IPS-18c (cell line): ENCODE results near the gene FERMT1.
"Not testable (repeated sequence)": the region's sequence is repeated elsewhere in the genome, so short reads cannot be mapped to it uniquely, and the experiment has no call there.

Experiments
- H3K4me3 ChIP-seq: 2 replicates; pipeline ENCODE4 v1.7.0; 2013; ENCODE audit warnings: low read depth, mild to moderate bottlenecking, low read length, moderate library complexity; ENCODE audit not compliant: insufficient read depth
- H3K9me3 ChIP-seq: one replicate; pipeline ENCODE4 v1.6.1; 2013; ENCODE audit warnings: mild to moderate bottlenecking, low read length, moderate library complexity; ENCODE audit not compliant: control insufficient read depth, insufficient read depth

Gene FERMT1

DNA sequence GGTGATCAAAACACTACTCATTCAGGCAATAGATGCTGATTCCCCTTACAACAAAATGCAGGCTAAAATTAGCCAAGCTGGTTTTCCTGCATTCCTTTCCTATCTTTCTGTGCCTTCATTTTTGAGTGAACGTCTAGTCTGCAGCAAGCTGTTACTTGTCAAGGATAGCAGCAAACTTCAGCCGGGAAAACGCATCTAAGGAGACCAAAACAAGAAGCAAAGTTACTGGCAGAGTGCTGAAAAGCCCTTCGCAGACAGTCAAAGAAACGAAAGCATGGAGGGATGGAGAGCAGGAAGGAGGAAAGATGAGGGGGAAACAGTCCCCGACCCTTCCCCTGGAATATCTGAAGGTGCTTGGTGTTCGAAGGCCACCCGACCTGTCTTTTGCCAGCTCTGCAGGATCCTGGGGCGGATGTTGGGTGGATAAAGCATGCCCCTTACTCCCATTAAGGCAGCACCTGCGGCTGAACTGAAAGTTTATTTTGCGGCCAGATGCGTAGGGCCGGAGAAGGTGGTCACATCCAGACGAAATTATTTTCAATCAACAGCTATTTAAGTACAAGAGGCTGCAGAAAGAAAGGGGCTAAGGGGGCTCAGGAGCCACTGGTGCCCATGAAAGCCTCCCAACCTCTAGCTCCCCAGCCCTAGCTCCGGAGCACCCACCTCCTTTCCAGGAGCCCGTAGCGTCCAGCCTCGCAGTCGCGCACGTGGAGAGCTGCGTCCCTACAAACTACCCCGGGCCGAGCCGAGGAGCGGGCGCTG, 538 bp downstream of the FERMT1 start:
- Histone ChIP-seq H3K4me3 (peak overlapping the region; percentile 61), H3K9me3 (no peaks in the 10 kb centered on the region)

DNA sequence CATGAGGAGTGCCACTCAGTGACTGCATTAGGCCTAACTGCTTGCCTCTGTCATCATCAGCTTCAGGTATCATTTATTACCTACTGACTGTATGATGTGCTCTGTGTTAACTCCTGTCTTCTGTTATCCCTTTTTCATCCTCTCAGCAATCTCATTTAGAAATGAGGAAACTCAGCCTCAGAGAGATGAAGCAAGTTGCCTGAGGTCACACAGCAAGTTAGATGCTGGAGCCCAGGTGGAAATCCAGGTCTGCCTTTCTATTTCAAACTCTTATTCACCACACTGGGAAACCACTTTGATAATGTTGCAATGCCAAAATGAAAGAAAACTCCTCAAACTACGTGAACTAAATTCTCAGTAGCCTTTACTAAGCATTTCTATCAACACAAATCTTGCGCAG, 1.3 kb downstream of the FERMT1 start:
- peak overlapping the region; percentile 6; the same call in 1 of the 2 replicates for H3K4me3 ChIP-seq
- H3K9me3 ChIP-seq: no peaks in the 10 kb centered on the region

DNA sequence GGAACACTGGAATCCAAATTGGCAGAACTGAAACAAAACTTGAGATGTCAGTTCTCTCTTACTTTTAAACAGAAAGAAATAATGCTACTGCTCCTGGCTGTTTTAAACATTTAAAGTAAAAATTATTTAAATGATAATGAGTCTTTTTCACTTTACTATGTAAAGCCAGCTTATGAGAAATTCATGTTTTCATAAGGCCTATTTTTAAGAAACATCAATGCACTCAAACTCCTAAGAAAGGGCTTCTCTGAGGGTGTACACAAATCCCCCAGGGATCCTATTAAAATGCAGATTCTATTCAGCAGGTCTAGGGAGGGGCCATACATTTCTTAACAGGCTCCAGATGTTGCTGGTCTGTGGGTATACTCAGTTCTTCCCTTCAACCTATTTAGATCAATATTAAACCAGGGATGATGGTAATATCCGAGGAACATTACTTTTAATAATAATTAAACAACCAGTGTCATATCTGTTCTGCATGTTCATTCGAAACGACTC, 2.3 kb downstream of the FERMT1 start:
- H3K4me3 ChIP-seq: no peak overlapping the region
- no peaks in the 10 kb centered on the region for H3K9me3 ChIP-seq

DNA sequence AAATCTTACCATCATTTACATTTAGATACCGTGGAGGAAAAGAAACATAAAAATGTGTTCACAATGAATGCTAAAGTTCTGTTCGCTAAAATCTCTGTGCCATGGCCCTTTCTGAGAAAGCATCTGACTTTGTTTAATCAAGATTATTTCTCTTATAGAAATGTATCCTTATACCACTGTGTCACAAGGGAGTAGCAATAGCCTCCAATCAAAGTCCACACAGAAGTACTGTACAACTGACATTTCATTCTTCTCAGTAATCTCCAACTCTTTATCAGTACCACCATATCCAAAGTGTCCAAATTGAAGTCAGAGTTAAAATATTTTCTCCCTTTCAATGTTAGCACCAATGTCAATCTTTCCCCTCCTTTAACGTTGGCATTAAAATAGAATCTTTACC, 6.1 kb downstream of the FERMT1 start:
- Histone ChIP-seq H3K4me3 (no peak overlapping the region), H3K9me3 (peaks cover 3% of the 10 kb centered on the region)

DNA sequence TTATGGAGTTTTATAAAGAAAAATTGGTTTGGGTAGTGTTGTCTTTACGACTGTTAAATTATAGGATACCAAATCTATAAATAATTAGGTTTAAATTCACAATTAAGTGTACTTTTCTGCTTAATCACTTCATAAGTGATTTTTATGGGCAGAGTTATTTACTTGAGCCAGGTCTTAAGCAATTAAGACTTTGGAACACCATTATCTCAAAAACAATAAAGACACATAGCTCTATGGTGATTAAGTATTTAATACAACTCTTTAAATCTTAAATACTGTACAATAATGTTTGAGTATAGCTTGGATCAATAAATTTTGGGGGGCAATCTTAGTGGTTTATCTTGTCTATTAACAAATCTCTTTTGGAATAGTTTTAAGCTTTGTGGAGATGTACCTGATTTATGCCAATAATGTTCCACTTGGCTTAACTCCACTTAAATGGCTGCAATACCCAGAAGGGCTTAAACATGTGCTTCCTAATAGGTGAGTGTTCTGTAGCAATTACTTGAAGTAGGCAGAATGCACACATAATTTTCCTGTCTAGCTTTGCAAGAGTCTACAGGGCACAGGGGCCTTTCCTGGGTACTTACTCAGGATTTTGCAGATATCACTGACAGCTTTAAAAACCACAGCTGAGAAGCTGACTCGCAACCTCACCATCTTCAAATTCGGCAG, 7.5 kb downstream of the FERMT1 start:
- H3K9me3 ChIP-seq: peaks cover 3% of the 10 kb centered on the region
- H3K4me3 ChIP-seq: no peak overlapping the region

GRCh38 chr20:6114696-6115095, 8.1 kb downstream of the FERMT1 start:
- H3K9me3 ChIP-seq: peaks cover 3% of the 10 kb centered on the region
- no peak overlapping the region for H3K4me3 ChIP-seq

DNA sequence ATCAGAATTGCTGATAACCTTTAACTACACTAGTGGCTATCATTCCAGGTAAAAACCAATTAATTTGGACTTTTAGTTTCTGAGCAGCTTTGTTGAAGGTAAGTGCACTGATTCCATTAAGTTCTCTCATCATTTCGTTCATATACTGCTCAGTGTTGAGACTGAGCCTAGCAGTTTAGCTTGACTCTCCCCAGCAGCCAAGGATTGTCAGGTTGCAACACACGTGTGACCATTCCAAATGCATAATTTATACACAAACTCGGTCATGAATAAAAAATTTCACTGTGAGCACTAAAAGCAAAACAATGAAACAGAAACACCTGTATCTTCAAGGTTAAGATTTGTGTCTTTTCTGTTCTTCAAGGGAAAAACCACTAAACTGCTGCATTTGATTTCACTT, 8.9 kb downstream of the FERMT1 start:
- peaks cover 3% of the 10 kb centered on the region for H3K9me3 ChIP-seq
- H3K4me3 ChIP-seq: no peak overlapping the region

- H3K4me3 ChIP-seq, H3K9me3 ChIP-seq: not testable (repeated sequence)
Measured at GRCh38 chr20:6112965-6113364, 9.9 kb downstream of the FERMT1 start.

GRCh38 chr20:6108330-6108729, 14.5 kb downstream of the FERMT1 start:
- H3K9me3 ChIP-seq: peaks cover 2% of the 10 kb centered on the region
- no peak overlapping the region for H3K4me3 ChIP-seq

- Histone ChIP-seq H3K4me3 (no peak overlapping the region), H3K9me3 (no peaks in the 10 kb centered on the region)
Measured at GRCh38 chr20:6104493-6105188, 18.2 kb downstream of the FERMT1 start.

DNA sequence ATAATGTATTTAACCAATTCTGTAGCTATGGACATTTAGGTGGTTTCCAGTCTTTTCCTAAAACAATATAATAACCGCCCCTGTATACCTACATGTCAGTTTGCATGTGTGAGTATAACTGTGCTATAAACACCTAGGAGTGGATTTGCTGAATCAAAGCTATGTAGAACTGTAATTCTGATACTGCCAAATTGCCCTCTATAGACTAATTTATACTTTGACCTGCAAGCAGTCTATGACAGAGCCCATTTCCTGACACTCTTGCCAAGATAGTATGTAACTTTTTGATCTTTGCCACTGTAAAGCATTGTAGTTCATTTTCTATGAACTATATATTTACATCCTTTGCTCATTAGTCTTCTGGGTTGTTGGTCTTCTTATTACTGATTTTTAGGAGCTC, 19.5 kb downstream of the FERMT1 start:
- Histone ChIP-seq H3K9me3 (no peaks in the 10 kb centered on the region), H3K4me3 (no peak overlapping the region)

DNA sequence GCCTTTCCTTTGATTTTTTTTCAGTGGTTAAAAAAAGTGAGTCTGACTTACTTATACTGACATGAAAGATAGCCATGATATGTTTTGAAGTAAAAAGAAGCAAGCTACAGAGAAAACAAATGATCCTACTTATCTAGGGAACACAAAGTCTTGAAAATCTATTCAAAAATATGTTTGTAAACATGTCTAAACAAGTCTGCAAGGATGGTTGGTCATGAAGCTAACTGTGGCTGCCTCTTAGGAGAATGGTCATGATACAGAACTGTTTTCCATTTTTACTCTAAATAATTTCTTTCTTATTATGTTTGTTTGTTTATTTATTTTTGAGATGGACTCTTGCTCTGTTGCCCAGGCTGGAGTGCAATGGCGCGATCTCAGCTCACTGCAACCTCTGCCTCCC, 21.5 kb downstream of the FERMT1 start:
- no peak overlapping the region for H3K4me3 ChIP-seq
- H3K9me3 ChIP-seq: no peaks in the 10 kb centered on the region

DNA sequence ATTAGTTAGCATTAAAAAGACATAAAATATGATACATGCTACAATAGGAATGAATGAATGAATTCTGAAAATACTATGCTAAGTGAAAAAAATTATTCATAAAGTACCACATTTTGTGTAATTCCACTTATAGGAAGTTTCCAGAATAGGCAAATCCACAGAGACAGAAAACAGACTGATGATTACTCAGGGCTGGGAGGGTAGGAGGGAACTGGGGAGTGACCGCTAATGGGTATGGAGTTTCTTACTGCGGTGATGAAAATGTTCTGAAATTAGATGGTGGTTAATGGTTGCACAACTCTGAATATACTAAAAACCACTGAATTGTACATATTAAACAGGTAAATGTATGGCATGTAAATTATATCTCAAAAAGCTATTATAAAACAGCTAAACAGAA, 22.6 kb downstream of the FERMT1 start:
- H3K4me3 ChIP-seq: no peak overlapping the region
- no peaks in the 10 kb centered on the region for H3K9me3 ChIP-seq

- H3K4me3 ChIP-seq: no peak overlapping the region
- no peaks in the 10 kb centered on the region for H3K9me3 ChIP-seq
Measured at GRCh38 chr20:6099819-6100218, 23.0 kb downstream of the FERMT1 start.

- H3K9me3 ChIP-seq: no peaks in the 10 kb centered on the region
- H3K4me3 ChIP-seq: no peak overlapping the region
Measured at GRCh38 chr20:6095409-6095808, 27.4 kb downstream of the FERMT1 start.

DNA sequence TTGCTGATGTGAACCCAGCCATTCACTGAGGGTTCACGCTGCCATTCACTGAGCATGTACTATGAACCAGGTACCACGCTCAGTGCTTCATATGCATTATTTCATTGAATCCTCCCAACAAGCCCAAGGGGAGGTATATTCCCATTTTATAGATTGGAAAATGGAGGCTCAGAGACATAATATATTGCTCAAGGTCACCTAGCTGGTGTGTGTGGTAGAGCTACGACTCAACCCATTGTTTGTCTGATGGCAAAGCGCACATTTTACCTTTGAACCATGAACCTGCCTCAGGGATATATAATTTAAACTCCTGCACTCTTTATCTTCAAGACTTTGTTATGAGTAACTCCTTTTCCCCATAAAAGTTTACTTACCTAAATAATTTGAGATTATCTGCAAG, 28.3 kb downstream of the FERMT1 start:
- Histone ChIP-seq H3K4me3 (no peak overlapping the region), H3K9me3 (no peaks in the 10 kb centered on the region)

GRCh38 chr20:6094063-6094462, 28.8 kb downstream of the FERMT1 start:
- Histone ChIP-seq H3K4me3 (no peak overlapping the region), H3K9me3 (no peaks in the 10 kb centered on the region)

GRCh38 chr20:6091661-6092060, 31.2 kb downstream of the FERMT1 start:
- Histone ChIP-seq H3K4me3 (no peak overlapping the region), H3K9me3 (peaks cover 2% of the 10 kb centered on the region)
